Spinal cord (tissue), 10 donors: Measurements from ENCODE around the gene FOXD1. TPM values are rescaled to one million over a fixed set of nuclear protein-coding genes. Genes with fewer than 3 reads are reported as not detected.
"Not testable (repeated sequence)": the region's sequence is repeated elsewhere in the genome, so short reads cannot be mapped to it uniquely, and the experiment has no call there.

ENCODE experiments used
- DNase-seq, 6 donors: peaks; one replicate each; pipeline versions ENCODE4 v3.0.0 to v3.0.0-alpha.2; 2013 to 2015; ENCODE audit warnings: low spot score in 6 of 6, low read depth in 4 of 6
- H3K27ac ChIP-seq: one replicate; pipeline ENCODE4 v1.5.1; 2013; ENCODE audit warnings: low read depth, low read length, control low read depth
- H3K27me3 ChIP-seq: one replicate; pipeline ENCODE4 v1.6.1; 2013; ENCODE audit warnings: low read length; ENCODE audit not compliant: control insufficient read depth, insufficient read depth
- H3K36me3 ChIP-seq: one replicate; pipeline ENCODE4 v1.6.1; 2013; ENCODE audit warnings: low read length; ENCODE audit not compliant: control insufficient read depth, insufficient read depth
- H3K4me1 ChIP-seq: one replicate; pipeline ENCODE4 v1.6.1; 2013; ENCODE audit warnings: low read length; ENCODE audit not compliant: control insufficient read depth, insufficient read depth
- H3K4me3 ChIP-seq: one replicate; pipeline ENCODE4 v1.5.1; 2013; ENCODE audit warnings: low read depth, low read length, control low read depth
- H3K9me3 ChIP-seq: one replicate; pipeline ENCODE4 v1.6.1; 2013; ENCODE audit warnings: low read length; ENCODE audit not compliant: control insufficient read depth, insufficient read depth
- WGBS: methylation state at CpG from one replicate; pipeline ENCODE4 v1.1.5; 2013; ENCODE audit warnings: missing lambda C conversion rate; ENCODE audit not compliant: insufficient coverage; 5-methylcytosine and 5-hydroxymethylcytosine counted together
- polyA plus RNA-seq, 2 donors: library from polyadenylated mRNA; unstranded; fragments of 120-200 nt; gene quantifications; one replicate each; pipeline ENCODE4 v1.2.1, GENCODE V29; 2013; ENCODE audit not compliant: insufficient read length in 2 of 2
- total RNA-seq, 2 donors: library from RNA; depleted of rRNA in 1 of 2; stranded (reverse); fragments of 120-200 nt in 1 of 2; fragments of >200 nt in 1 of 2; gene quantifications; one replicate each; pipeline versions ENCODE4 v1.2.3 to v1.2.4, GENCODE V29; 2013 to 2014
- donor health status: healthy.

Gene FOXD1
- total and polyA plus RNA-seq, 4 donors = 3.2 to 24.1 (median 6.5) TPM

DNA sequence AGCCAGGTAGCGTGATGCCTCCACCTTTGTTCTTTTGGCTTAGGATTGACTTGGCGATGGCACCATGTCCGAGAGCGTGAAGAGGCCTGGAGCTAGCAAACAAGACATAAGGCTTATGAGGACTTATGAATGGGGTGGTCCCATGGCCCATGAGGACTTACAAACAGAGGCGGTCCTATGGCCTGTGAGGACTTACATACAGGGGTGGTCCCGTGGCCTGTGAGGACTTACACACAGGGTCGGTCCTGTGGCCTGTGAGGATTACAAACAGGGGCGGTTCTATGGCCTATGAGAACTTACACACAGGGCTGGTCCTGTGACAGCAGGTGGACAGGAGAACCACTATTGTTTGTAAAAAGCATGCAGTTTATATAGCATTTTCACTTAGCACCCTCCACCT lies 21.3 kb upstream of the FOXD1 start:
- Histone ChIP-seq H3K36me3 (no peaks in the 10 kb centered on the region), H3K4me1 (no peaks in the 10 kb centered on the region), H3K27ac (no peak overlapping the region), H3K4me3 (no peak overlapping the region), H3K27me3 (no peaks in the 10 kb centered on the region), H3K9me3 (no peaks in the 10 kb centered on the region)
- no peak for DNase-seq
- 97% methylated on average over 7 of the region's 8 CpGs for WGBS

DNA sequence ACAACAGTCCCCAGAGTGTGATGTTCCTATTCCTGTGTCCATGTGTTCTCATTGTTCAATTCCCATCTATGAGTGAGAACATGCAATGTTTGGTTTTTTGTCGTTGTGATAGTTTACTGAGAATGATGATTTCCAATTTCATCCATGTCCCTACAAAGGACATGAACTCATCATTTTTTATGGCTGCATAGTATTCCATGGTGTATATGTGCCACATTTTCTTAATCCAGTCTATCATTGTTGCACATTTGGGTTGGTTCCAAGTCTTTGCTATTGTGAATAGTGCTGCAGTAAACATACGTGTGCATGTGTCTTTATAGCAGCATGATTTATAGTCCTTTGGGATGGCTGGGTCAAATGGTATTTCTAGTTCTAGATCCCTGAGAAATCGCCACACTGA lies 20.1 kb upstream of the FOXD1 start:
- no CpG with 5 or more reads among the region's 3 CpGs for WGBS
- H3K36me3 ChIP-seq, DNase-seq, H3K27ac ChIP-seq, H3K4me1 ChIP-seq, H3K27me3 ChIP-seq, H3K4me3 ChIP-seq, H3K9me3 ChIP-seq: not testable (repeated sequence)

DNA sequence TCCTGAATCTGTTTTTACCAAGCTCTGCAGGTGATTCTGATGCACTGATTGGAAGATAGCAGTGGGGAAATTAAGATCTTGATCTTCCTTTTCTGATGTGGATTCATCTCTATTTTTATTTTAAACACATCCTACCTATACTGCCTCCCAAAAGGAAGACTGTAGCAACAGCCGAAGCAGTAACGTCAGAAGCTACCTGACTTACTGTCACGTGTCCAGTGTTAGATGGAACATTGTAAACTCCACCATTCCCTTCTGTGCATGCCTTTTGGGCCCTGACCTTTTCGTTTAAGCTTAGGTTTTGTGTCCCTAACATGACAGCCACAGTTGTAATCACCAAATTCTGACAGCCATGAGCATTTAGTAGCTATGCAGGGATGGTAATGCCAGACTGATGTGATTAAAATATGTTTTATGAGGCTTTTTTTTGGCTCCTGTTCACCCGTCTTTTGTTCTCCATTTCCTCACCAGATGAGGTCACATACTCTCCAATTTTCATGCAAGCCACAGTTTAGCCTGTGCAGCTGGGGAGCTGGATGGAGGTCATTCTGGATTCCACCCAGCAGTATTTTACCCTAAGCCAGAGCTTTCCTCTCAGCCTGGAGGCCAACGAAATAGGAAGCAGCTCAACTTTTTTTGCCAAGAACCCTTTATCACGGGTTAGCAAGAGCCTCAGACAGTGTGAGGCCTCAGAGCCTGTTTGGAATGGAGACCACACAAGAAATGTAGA lies 15.6 kb upstream of the FOXD1 start:
- 67% methylated on average over 3 of the region's 7 CpGs for WGBS
- DNase-seq = peak in 2 of 6 donors; percentile 40 to 69
- no peaks in the 10 kb centered on the region for H3K27me3 ChIP-seq
- H3K27ac ChIP-seq = no peak overlapping the region
- H3K9me3 ChIP-seq = no peaks in the 10 kb centered on the region
- no peak overlapping the region for H3K4me3 ChIP-seq
- H3K4me1 ChIP-seq = no peaks in the 10 kb centered on the region
- no peaks in the 10 kb centered on the region for H3K36me3 ChIP-seq

DNA sequence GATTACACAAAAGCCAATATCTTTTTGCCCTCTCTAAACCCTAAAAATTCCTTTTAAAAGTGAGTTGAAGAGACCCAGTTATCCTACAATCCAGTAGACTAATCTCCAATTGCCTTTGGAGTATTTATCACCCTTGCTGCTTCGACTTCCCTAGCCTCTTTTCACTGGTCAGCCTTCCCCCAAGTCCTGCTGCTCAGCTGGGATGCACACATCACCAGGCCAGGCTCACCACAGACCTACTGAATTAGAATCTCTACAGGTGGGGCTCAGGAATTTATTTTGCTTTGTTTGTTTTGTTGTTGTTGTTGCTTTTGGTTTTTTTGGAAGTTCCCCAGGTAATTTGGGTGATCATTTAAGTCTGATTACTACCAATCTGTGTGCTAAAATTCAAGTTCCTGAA lies 11.6 kb upstream of the FOXD1 start:
- no peaks in the 10 kb centered on the region for H3K4me1 ChIP-seq
- no peaks in the 10 kb centered on the region for H3K9me3 ChIP-seq
- H3K4me3 ChIP-seq = no peak overlapping the region
- H3K36me3 ChIP-seq = no peaks in the 10 kb centered on the region
- no peak overlapping the region for H3K27ac ChIP-seq
- no peak for DNase-seq
- H3K27me3 ChIP-seq = peaks cover 4% of the 10 kb centered on the region
- WGBS = 60% methylated on average over 1 of the region's 1 CpG

DNA sequence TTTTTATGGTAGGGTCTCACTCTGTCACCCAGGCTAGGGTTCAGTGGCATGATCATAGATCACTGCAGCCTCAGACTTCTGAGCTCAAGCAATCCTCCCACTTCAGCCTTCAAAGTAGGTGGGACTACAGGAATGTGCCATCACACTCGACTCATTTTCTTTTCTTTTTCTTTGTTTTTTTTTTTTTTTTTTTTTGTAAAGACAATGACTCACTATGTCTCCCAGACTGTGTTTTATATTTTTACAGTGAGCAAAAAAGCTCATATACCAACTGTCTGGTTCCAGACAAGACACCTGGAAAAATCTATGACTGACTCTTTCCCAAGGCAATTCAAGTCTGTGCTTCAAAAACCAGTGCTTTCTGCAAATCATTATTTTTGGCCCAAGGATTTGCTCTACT lies 10.8 kb upstream of the FOXD1 start:
- Histone ChIP-seq H3K27ac (no peak overlapping the region), H3K36me3 (no peaks in the 10 kb centered on the region), H3K27me3 (peaks cover 7% of the 10 kb centered on the region), H3K9me3 (no peaks in the 10 kb centered on the region), H3K4me1 (no peaks in the 10 kb centered on the region), H3K4me3 (no peak overlapping the region)
- no CpG with 5 or more reads among the region's 1 CpG for WGBS
- DNase-seq = no peak

DNA sequence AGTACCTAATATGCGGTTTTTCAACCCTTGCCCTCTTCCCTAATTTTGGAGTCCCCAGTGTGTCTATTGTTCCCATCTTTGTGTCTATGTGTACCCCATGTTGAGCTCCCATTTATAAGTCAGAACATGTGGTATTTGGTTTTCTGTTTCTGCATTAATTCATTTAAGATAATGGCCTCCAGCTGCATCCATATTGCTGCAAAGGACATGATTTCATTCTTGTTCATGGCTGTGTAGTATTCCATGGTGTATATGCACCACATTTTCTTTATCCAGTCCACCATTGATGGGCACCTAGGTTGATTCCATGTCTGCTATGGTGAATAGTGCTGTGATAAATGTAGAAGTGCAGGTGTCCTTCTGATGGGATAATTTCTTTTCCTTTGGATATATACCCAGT lies 7.9 kb upstream of the FOXD1 start:
- no CpG with 5 or more reads among the region's 1 CpG for WGBS
- peaks cover 36% of the 10 kb centered on the region for H3K27me3 ChIP-seq

DNA sequence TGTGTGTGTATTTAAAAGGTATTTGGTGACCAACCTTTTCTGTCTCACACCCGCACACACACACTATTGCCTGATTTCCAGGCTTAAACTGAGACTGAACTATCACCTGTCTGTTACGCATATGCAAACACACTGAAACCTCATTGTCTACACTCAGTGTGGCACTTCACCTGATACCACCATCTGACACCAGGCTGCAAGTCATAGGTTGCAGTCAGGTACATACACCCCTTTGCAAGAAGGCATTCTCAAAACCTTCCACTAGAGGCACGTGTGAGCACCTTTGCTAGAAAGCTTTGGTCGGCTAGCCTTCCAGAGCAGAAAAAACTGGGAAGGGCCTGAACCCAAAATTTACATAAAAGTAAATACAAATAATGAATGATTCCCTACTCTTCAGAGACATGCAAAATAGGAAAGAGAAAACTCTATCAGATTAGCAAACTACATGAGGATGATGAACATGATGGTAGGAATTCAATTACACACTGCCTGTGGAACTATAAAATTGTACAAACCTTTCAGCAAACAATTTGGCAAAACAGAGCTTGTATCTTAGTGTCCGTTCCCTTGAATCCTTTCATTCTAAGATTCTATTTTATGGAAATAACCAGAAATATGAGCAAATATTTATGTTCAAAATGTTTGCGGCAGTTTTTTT lies 5.9 kb upstream of the FOXD1 start:
- H3K36me3 ChIP-seq = no peaks in the 10 kb centered on the region
- H3K27ac ChIP-seq = no peak overlapping the region
- 34% methylated on average over 2 of the region's 6 CpGs for WGBS
- H3K4me1 ChIP-seq = peaks cover 13% of the 10 kb centered on the region
- DNase-seq = peak in 2 of 6 donors; percentile 67 to 78
- no peaks in the 10 kb centered on the region for H3K9me3 ChIP-seq
- peaks cover 55% of the 10 kb centered on the region for H3K27me3 ChIP-seq
- H3K4me3 ChIP-seq = no peak overlapping the region

More for the DNA sequence above, 7.9 kb upstream of the FOXD1 start:
- H3K4me1 ChIP-seq, H3K36me3 ChIP-seq, H3K27ac ChIP-seq, H3K4me3 ChIP-seq, H3K9me3 ChIP-seq, DNase-seq: not testable (repeated sequence)

DNA sequence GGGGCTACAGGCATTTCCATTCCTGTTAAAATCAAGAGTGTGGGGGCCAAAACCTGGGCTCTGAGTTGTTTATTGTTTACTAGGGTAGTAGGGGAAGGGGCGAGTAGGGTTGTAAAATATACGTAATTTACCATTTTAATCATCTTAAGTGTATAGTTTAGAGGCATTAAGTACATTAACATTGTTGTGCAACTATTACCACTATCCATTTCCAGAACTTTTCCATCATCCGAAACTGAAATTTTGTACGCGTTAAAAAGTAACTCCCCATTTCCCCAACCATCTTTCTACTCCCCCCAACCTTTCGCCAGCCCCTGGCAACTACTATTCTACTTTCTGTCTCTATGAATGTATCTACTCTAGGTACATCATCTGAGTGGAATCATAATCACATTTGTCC lies 3.6 kb upstream of the FOXD1 start:
- Histone ChIP-seq H3K4me3 (no peak overlapping the region), H3K4me1 (peaks cover 24% of the 10 kb centered on the region), H3K9me3 (no peaks in the 10 kb centered on the region), H3K36me3 (no peaks in the 10 kb centered on the region), H3K27ac (no peak overlapping the region), H3K27me3 (peaks cover 66% of the 10 kb centered on the region)
- WGBS = 74% methylated on average over 3 of the region's 6 CpGs
- no peak for DNase-seq

DNA sequence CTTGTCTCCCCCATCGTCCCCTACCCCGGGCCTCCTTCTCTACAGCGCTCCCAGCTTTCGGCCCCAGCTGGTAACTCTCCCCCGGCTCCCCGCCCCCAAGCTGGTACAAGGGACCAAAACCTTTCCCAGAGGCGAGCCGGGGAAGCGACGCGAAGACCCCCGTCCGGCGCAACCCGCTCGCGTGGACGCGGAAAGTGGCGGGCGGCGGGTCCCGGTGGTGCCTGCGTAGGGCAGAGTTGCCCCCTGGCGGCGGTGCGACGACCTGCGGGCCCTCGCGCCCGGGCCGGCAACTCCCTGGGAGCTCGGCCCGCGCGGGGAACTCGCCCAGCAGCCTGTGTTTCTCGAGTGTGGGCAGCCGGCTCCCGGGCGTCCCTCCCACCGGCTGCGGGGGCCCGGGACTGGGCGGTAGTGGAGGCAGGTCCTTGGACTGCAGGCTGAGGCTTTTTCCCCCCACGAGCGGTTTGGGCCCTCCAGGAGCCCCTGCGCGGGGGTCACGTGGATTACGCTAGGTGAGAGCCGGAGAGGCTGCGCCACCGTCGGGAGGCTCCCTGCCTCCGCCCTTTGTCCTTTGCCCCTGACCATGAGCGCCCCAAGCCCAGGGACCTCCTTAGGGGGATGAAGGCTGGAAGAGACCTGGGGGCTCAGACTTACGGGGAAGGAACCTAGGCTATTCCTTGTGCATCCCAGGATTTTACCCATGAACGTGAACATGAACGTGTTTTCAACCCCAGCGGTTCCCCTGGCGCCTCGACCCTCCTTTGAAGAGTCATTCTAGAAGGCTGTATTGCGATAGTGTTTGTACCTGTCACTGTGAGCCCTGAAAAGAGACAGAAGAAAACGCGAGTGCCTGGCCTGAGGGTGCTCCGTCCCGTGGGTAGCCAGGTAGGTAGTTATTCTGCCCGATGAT lies 2.9 kb upstream of the FOXD1 start:
- no peaks in the 10 kb centered on the region for H3K36me3 ChIP-seq
- no peaks in the 10 kb centered on the region for H3K9me3 ChIP-seq
- H3K4me1 ChIP-seq = peaks cover 28% of the 10 kb centered on the region
- peak overlapping the region; percentile 36 for H3K4me3 ChIP-seq
- WGBS = 2% methylated on average over 65 of the region's 70 CpGs
- no peak overlapping the region for H3K27ac ChIP-seq
- peaks cover 71% of the 10 kb centered on the region for H3K27me3 ChIP-seq
- DNase-seq = peak in 1 of 6 donors; percentile 75
